ENCODE data around the gene ANKAR.
"Not testable (repeated sequence)": the region's sequence is repeated elsewhere in the genome, so short reads cannot be mapped to it uniquely, and the experiment has no call there.

The ANKAR gene

GRCh38 chr2:189661148-189661956 lies 13.1 kb upstream of the ANKAR start, which contains the start of gene ASNSD1:
Gene ASNSD1 (plus strand): TSS chr2:189661459. CDS start chr2:189666133, 4,674 bp downstream.
- peak; percentile 100 for DNase-seq

- DNase-seq = peak; percentile 38
Observed at GRCh38 chr2:189661957-189662321, 12.5 kb upstream of the ANKAR start.

- DNase-seq = peak; percentile 39
Observed at GRCh38 chr2:189662669-189663226, 11.7 kb upstream of the ANKAR start.

- DNase-seq = not testable (repeated sequence)
Observed at GRCh38 chr2:189663319-189663718, 11.2 kb upstream of the ANKAR start.

GRCh38 chr2:189669913-189670312 lies 4.6 kb upstream of the ANKAR start:
- DNase-seq = no peak

- DNase-seq = peak; percentile 17
Observed at GRCh38 chr2:189673661-189674373, 653 bp upstream of the ANKAR start.

GRCh38 chr2:189676471-189676870 lies 2.0 kb downstream of the ANKAR start:
- no peak for DNase-seq

- no peak for DNase-seq
Observed at GRCh38 chr2:189679226-189679625, 4.8 kb downstream of the ANKAR start.

GRCh38 chr2:189681203-189681602 lies 6.7 kb downstream of the ANKAR start:
- DNase-seq = no peak

- no peak for DNase-seq
Observed at GRCh38 chr2:189681903-189682302, 7.4 kb downstream of the ANKAR start.

GRCh38 chr2:189683348-189683747 lies 8.9 kb downstream of the ANKAR start:
- DNase-seq = no peak

- no peak for DNase-seq
Observed at GRCh38 chr2:189684811-189685210, 10.3 kb downstream of the ANKAR start.

GRCh38 chr2:189685540-189686229 lies 11.2 kb downstream of the ANKAR start:
- DNase-seq = no peak

GRCh38 chr2:189687796-189688195 lies 13.3 kb downstream of the ANKAR start:
- not testable (repeated sequence) for DNase-seq

GRCh38 chr2:189696223-189696622 lies 21.8 kb downstream of the ANKAR start:
- DNase-seq = no peak

- peak; percentile 52 for DNase-seq
Observed at GRCh38 chr2:189698020-189698887, 23.8 kb downstream of the ANKAR start.

- DNase-seq = no peak
Observed at GRCh38 chr2:189700681-189701080, 26.2 kb downstream of the ANKAR start.

- peak; percentile 23 for DNase-seq
Observed at GRCh38 chr2:189702071-189702470, 27.6 kb downstream of the ANKAR start.

- no peak for DNase-seq
Observed at GRCh38 chr2:189709501-189710221, 35.2 kb downstream of the ANKAR start.

GRCh38 chr2:189717593-189717992 lies 43.1 kb downstream of the ANKAR start:
- not testable (repeated sequence) for DNase-seq

GRCh38 chr2:189719571-189719970 lies 45.1 kb downstream of the ANKAR start:
- DNase-seq = no peak

GRCh38 chr2:189723192-189723591 lies 48.7 kb downstream of the ANKAR start:
- DNase-seq = no peak

All from NCI-H82 (cell line).